ENCODE results near the gene FUT7. TPM values are rescaled to one million over a fixed set of nuclear protein-coding genes. Genes with fewer than 3 reads are reported as not detected.

The FUT7 gene
- total RNA-seq, 1 experiment from 2014 or later, result not detected

- CTCF ChIA-PET, result no interaction called here
- H3K9me2 ChIP-seq (ENCODE audit: insufficient read depth), result no peaks in the 10 kb centered on the region
Measured at GRCh38 chr9:137013571-137013940, 18.3 kb downstream of the FUT7 start.

More at GRCh38 chr9:137013571-137013940, 18.3 kb downstream of the FUT7 start:
- no peak overlapping the region for H3K9ac ChIP-seq (ENCODE audit: low read length)
- DNase-seq (ENCODE audit: low read depth, low spot score) (no peak), ATAC-seq (no peak)
- H3K27ac ChIP-seq (ENCODE audit: low read depth, low read length), result no peak overlapping the region
- H3K79me2 ChIP-seq (ENCODE audit: insufficient read depth, low read length), result no peaks in the 10 kb centered on the region
- H2AFZ ChIP-seq (ENCODE audit: low read depth, low read length, poor library complexity, severe bottlenecking), result no peak overlapping the region
- TF ChIP-seq REST (IDR thresholded peaks at IDR 0.05; ENCODE audit: low read depth), result no peak
- no peak for TF ChIP-seq EGR1 (IDR thresholded peaks at IDR 0.05; ENCODE audit: low read depth)
- no peak for TF ChIP-seq CBX3 (IDR thresholded peaks at IDR 0.05; ENCODE audit: low read depth)
- TF ChIP-seq ZFX (IDR thresholded peaks at IDR 0.05), result no peak
- no peak for TF ChIP-seq YY1 (IDR thresholded peaks at IDR 0.05; ENCODE audit: extremely low read depth, insufficient replicate concordance, low read depth, low read length)
- no peak for TF ChIP-seq RAD21 (IDR thresholded peaks at IDR 0.05; ENCODE audit: low read depth)
- TF ChIP-seq ZNF274 (IDR thresholded peaks at IDR 0.05; ENCODE audit: low read depth, low read length), result no peak
- no peak for TF ChIP-seq SP1 (IDR thresholded peaks at IDR 0.05; ENCODE audit: low read depth)
- no peak for TF ChIP-seq ATF3 (IDR thresholded peaks at IDR 0.05)
- BruUV-seq (replicated peaks), result no TSS peak
- no peak overlapping the region for H3K4me2 ChIP-seq (ENCODE audit: low read length)
- RAD21 ChIA-PET (ENCODE audit: low non-redundant PET in 1 of 2, low total read pairs in 2 of 2, uncharacterized antibody in 2 of 2, unreplicated experiment in 2 of 2), result no interaction called here
- POLR2A ChIA-PET, result no interaction called here
- H3K27me3 ChIP-seq (ENCODE audit: insufficient read depth, low read length), result no peaks in the 10 kb centered on the region
- no peaks in the 10 kb centered on the region for H3K4me1 ChIP-seq (ENCODE audit: control insufficient read depth in 1 of 2, insufficient read depth in 2 of 2, low read length in 2 of 2)
- no peaks in the 10 kb centered on the region for H4K20me1 ChIP-seq (ENCODE audit: insufficient read depth)
- H3K4me3 ChIP-seq (replicated peaks in 1 of 2; ENCODE audit: low read depth in 1 of 2, low read length in 2 of 2), result no peak overlapping the region
- H3K36me3 ChIP-seq (ENCODE audit: control insufficient read depth in 1 of 2, insufficient read depth in 2 of 2, low read length in 2 of 2), result peaks cover 19 to 34% of the 10 kb centered on the region in 2 experiments; a peak in 3 of 4 replicates
- H3K9me3 ChIP-seq (ENCODE audit: control insufficient read depth in 1 of 2, insufficient read depth in 1 of 2, low read depth in 1 of 2, low read length in 2 of 2), result no peaks in the 10 kb centered on the region
- intact Hi-C loops (cut with micrococcal nuclease), result no loop called here
